ENCODE results near the gene ARL11.

ARL11 gene

GRCh38 chr13:49627831-49628652 is at the start of gene ARL11:
Gene ARL11 (plus strand): TSS chr13:49628507. CDS start chr13:49630448, 1,941 bp downstream.
- no peak for TF ChIP-seq GATA3 (IDR thresholded peaks at IDR 0.05; ENCODE audit: low read depth, low read length)
- TF ChIP-seq GATA2 (IDR thresholded peaks at IDR 0.05; ENCODE audit: low read depth, low read length) = no peak

- no peak for TF ChIP-seq GATA2 (IDR thresholded peaks at IDR 0.05; ENCODE audit: low read depth, low read length)
- TF ChIP-seq GATA3 (IDR thresholded peaks at IDR 0.05; ENCODE audit: low read depth, low read length) = no peak
Measured at GRCh38 chr13:49579501-49579900, 48.8 kb upstream of the ARL11 start.

- TF ChIP-seq GATA3 (IDR thresholded peaks at IDR 0.05; ENCODE audit: low read depth, low read length) = no peak
- no peak for TF ChIP-seq GATA2 (IDR thresholded peaks at IDR 0.05; ENCODE audit: low read depth, low read length)
Measured at GRCh38 chr13:49580980-49581680, 47.2 kb upstream of the ARL11 start.

- 0 out of 2 replicates have a peak, but pooled peaks have one; percentile 38 for TF ChIP-seq GATA2 (IDR thresholded peaks at IDR 0.05; ENCODE audit: low read depth, low read length)
- no peak for TF ChIP-seq GATA3 (IDR thresholded peaks at IDR 0.05; ENCODE audit: low read depth, low read length)
Measured at GRCh38 chr13:49584771-49585182, 43.5 kb upstream of the ARL11 start.

GRCh38 chr13:49585220-49586157 is 42.8 kb upstream of the ARL11 start, which contains the start of gene RCBTB1:
Gene RCBTB1 (minus strand): TSS chr13:49585558. CDS start chr13:49567279, 18,279 bp downstream.
- TF ChIP-seq GATA2 (IDR thresholded peaks at IDR 0.05; ENCODE audit: low read depth, low read length) (no peak), GATA3 (IDR thresholded peaks at IDR 0.05; ENCODE audit: low read depth, low read length) (no peak)

- TF ChIP-seq GATA2 (IDR thresholded peaks at IDR 0.05; ENCODE audit: low read depth, low read length) = no peak
- no peak for TF ChIP-seq GATA3 (IDR thresholded peaks at IDR 0.05; ENCODE audit: low read depth, low read length)
Measured at GRCh38 chr13:49586717-49587116, 41.6 kb upstream of the ARL11 start.

- TF ChIP-seq GATA3 (IDR thresholded peaks at IDR 0.05; ENCODE audit: low read depth, low read length) (no peak), GATA2 (IDR thresholded peaks at IDR 0.05; ENCODE audit: low read depth, low read length) (no peak)
Measured at GRCh38 chr13:49587311-49587847, 40.9 kb upstream of the ARL11 start.

- TF ChIP-seq GATA3 (IDR thresholded peaks at IDR 0.05; ENCODE audit: low read depth, low read length) (no peak), GATA2 (IDR thresholded peaks at IDR 0.05; ENCODE audit: low read depth, low read length) (no peak)
Measured at GRCh38 chr13:49594576-49594975, 33.7 kb upstream of the ARL11 start.

GRCh38 chr13:49596221-49596620 is 32.1 kb upstream of the ARL11 start:
- TF ChIP-seq GATA2 (IDR thresholded peaks at IDR 0.05; ENCODE audit: low read depth, low read length) = no peak
- no peak for TF ChIP-seq GATA3 (IDR thresholded peaks at IDR 0.05; ENCODE audit: low read depth, low read length)

GRCh38 chr13:49597043-49597641 is 31.2 kb upstream of the ARL11 start:
- TF ChIP-seq GATA3 (IDR thresholded peaks at IDR 0.05; ENCODE audit: low read depth, low read length) (no peak), GATA2 (IDR thresholded peaks at IDR 0.05; ENCODE audit: low read depth, low read length) (no peak)

- TF ChIP-seq GATA3 (IDR thresholded peaks at IDR 0.05; ENCODE audit: low read depth, low read length) (no peak), GATA2 (IDR thresholded peaks at IDR 0.05; ENCODE audit: low read depth, low read length) (no peak)
Measured at GRCh38 chr13:49602005-49602404, 26.3 kb upstream of the ARL11 start.

- no peak for TF ChIP-seq GATA2 (IDR thresholded peaks at IDR 0.05; ENCODE audit: low read depth, low read length)
- no peak for TF ChIP-seq GATA3 (IDR thresholded peaks at IDR 0.05; ENCODE audit: low read depth, low read length)
Measured at GRCh38 chr13:49604570-49604969, 23.7 kb upstream of the ARL11 start.
